ENCODE data around the gene RNU4-1. TPM values are rescaled to one million over a fixed set of nuclear protein-coding genes. Genes with fewer than 3 reads are reported as not detected.
"Not testable (repeated sequence)": the region's sequence is repeated elsewhere in the genome, so short reads cannot be mapped to it uniquely, and the experiment has no call there.

Gene RNU4-1
- total RNA-seq, 1 donor from 2014 or later, result 7,038 TPM

DNA sequence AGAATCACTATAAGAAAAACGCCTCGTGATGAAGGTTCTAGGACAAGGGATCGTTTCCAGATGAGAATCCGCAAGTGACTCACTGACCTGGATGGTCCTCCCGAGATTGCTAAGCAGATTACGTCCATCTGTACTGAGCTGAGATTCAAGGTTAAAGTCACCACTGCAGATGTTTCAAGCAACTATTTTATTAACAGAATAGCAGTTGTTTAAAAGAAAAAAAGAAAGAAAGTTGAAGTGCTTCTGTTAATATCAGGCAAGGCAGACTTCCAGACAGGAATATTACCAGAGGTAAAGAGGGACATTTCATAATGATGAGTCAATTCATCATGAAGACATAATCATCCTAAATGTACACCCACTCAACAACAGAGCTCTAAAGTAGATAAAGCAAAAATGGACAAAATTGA is 45.4 kb downstream of the RNU4-1 start:
- no peak overlapping the region for H3K4me3 Mint-ChIP-seq (ENCODE audit: low read depth)
- H3K9me3 Mint-ChIP-seq (ENCODE audit: low read depth), result no peaks in the 10 kb centered on the region
- H3K27me3 Mint-ChIP-seq, result no peaks in the 10 kb centered on the region
- no peak for DNase-seq (ENCODE audit: low spot score, unreplicated experiment)
- H3K27ac Mint-ChIP-seq, result no peak overlapping the region
- peaks cover 1% of the 10 kb centered on the region for H3K36me3 Mint-ChIP-seq (ENCODE audit: insufficient read depth)
- TF ChIP-seq CTCF (IDR thresholded peaks at IDR 0.05; ENCODE audit: unreplicated experiment), result no peak
- H3K4me1 Mint-ChIP-seq (ENCODE audit: low read depth), result peaks cover 13% of the 10 kb centered on the region

DNA sequence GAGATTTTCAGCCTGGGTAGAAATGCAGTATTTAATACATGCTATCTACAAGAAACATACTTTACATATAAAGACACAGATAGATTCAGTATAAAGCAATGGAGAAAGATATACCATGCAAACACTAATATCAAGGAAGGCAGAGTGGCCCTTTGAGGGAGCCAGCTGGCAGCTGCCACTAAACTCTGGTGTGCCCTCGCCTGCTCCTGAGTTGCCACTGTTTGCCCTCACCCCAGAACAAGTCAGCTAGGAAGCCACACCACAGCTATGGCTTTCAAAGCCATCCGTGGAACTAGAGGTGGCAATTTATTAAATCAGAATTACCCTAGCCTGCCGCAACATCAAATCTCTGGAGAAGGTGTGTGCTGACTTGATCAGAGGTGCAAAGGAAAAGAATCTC is 45.9 kb downstream of the RNU4-1 start:
- Mint-ChIP-seq H3K27ac (no peak overlapping the region), H3K27me3 (no peaks in the 10 kb centered on the region), H3K36me3 (ENCODE audit: insufficient read depth) (peaks cover 1% of the 10 kb centered on the region), H3K9me3 (ENCODE audit: low read depth) (no peaks in the 10 kb centered on the region), H3K4me1 (ENCODE audit: low read depth) (peaks cover 13% of the 10 kb centered on the region), H3K4me3 (ENCODE audit: low read depth) (no peak overlapping the region)
- no peak for DNase-seq (ENCODE audit: low spot score, unreplicated experiment)
- no peak for TF ChIP-seq CTCF (IDR thresholded peaks at IDR 0.05; ENCODE audit: unreplicated experiment)

DNA sequence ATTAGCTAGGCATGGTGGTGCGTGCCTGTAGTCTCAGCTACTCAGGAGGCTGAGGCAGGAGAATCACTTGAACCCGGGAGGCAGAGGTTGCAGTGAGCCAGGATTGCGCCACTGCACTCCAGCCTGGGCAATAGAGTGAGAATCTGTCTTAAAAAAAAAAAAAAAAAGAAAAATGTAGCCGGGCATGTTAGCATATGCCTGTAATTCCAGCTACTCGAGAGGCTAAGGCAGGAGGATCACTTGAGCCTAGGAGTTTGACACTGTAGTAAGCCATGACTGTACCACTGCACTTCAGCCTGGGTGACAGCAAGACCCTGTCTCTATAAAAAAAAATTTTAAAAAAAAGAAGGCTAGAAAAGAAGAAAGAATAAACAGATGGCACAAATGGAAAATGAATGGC is 46.3 kb downstream of the RNU4-1 start:
- not testable (repeated sequence) for H3K9me3 Mint-ChIP-seq (ENCODE audit: low read depth); H3K36me3 Mint-ChIP-seq (ENCODE audit: insufficient read depth); H3K27me3 Mint-ChIP-seq; H3K27ac Mint-ChIP-seq; DNase-seq (ENCODE audit: low spot score, unreplicated experiment); H3K4me3 Mint-ChIP-seq (ENCODE audit: low read depth)
- H3K4me1 Mint-ChIP-seq (ENCODE audit: low read depth), result peaks cover 15% of the 10 kb centered on the region

Other genes starting within 250 kb of the RNU4-1 start
- gene RAB35, start 176.5 kb downstream of the RNU4-1 start, total RNA-seq, result 36.7 and 38.1 TPM in 2 replicates
- gene GCN1, start 98.5 kb downstream of the RNU4-1 start, total RNA-seq, result 117 and 131 TPM in 2 replicates
- 2,127 and 2,195 TPM in 2 replicates for gene RPLP0, start 92.1 kb downstream of the RNU4-1 start, total RNA-seq
- gene PXN, start 27.5 kb downstream of the RNU4-1 start, total RNA-seq, result 71.4 and 71.8 TPM in 2 replicates
- gene RNU4-2, start 1.3 kb downstream of the RNU4-1 start, total RNA-seq, result 8,238 and 8,322 TPM in 2 replicates
- 4.5 and 4.9 TPM in 2 replicates for gene SIRT4, start 9.1 kb upstream of the RNU4-1 start, total RNA-seq
- gene PLA2G1B, start 34.5 kb upstream of the RNU4-1 start, total RNA-seq, result 0.60 TPM in 1 of 2 replicates, not detected in the other
- 122 and 127 TPM in 2 replicates for gene MSI1, start 75.9 kb upstream of the RNU4-1 start, total RNA-seq
- gene COX6A1, start 144.9 kb upstream of the RNU4-1 start, total RNA-seq, result 318 and 343 TPM in 2 replicates
- gene TRIAP1, start 153.1 kb upstream of the RNU4-1 start, total RNA-seq, result 32.4 and 33.5 TPM in 2 replicates
- 28.0 and 30.9 TPM in 2 replicates for gene GATC, start 153.2 kb upstream of the RNU4-1 start, total RNA-seq
- gene SRSF9, start 176.5 kb upstream of the RNU4-1 start, total RNA-seq, result 282 and 286 TPM in 2 replicates
- gene DYNLL1, start 202.9 kb upstream of the RNU4-1 start, total RNA-seq, result 356 and 386 TPM in 2 replicates
- gene COQ5, start 235.9 kb upstream of the RNU4-1 start, total RNA-seq, result 33.3 and 36.2 TPM in 2 replicates
- gene RNF10, start 241.1 kb upstream of the RNU4-1 start, total RNA-seq, result 167 and 171 TPM in 2 replicates

Data from progenitor cell of endocrine pancreas (in vitro differentiated cells).